ENCODE measurements around the gene HPSE2.
"Not testable (repeated sequence)": the region's sequence is repeated elsewhere in the genome, so short reads cannot be mapped to it uniquely, and the experiment has no call there.

Gene HPSE2

GRCh38 chr10:98610301-98610700 lies 625.4 kb downstream of the HPSE2 start:
- no peak for DNase-seq

- DNase-seq = no peak
Observed at GRCh38 chr10:98609265-98609664, 626.4 kb downstream of the HPSE2 start.

GRCh38 chr10:98608411-98608810 lies 627.2 kb downstream of the HPSE2 start:
- DNase-seq = no peak

GRCh38 chr10:98602224-98602623 lies 633.4 kb downstream of the HPSE2 start:
- no peak for DNase-seq

- DNase-seq = no peak
Observed at GRCh38 chr10:98599032-98599610, 636.5 kb downstream of the HPSE2 start.

- DNase-seq = no peak
Observed at GRCh38 chr10:98596404-98596803, 639.2 kb downstream of the HPSE2 start.

- no peak for DNase-seq
Observed at GRCh38 chr10:98589691-98590090, 646.0 kb downstream of the HPSE2 start.

- DNase-seq = no peak
Observed at GRCh38 chr10:98589007-98589406, 646.6 kb downstream of the HPSE2 start.

- DNase-seq = no peak
Observed at GRCh38 chr10:98587156-98587837, 648.4 kb downstream of the HPSE2 start.

- no peak for DNase-seq
Observed at GRCh38 chr10:98586096-98586495, 649.6 kb downstream of the HPSE2 start.

GRCh38 chr10:98582363-98582762 lies 653.3 kb downstream of the HPSE2 start:
- DNase-seq = no peak

GRCh38 chr10:98577578-98577977 lies 658.1 kb downstream of the HPSE2 start:
- DNase-seq = no peak

- no peak for DNase-seq
Observed at GRCh38 chr10:98577168-98577567, 658.5 kb downstream of the HPSE2 start.

GRCh38 chr10:98576096-98576495 lies 659.6 kb downstream of the HPSE2 start:
- DNase-seq = no peak

GRCh38 chr10:98572594-98572993 lies 663.1 kb downstream of the HPSE2 start:
- DNase-seq = no peak

- DNase-seq = no peak
Observed at GRCh38 chr10:98570834-98571233, 664.8 kb downstream of the HPSE2 start.

GRCh38 chr10:98569853-98570252 lies 665.8 kb downstream of the HPSE2 start:
- no peak for DNase-seq

GRCh38 chr10:98568551-98568950 lies 667.1 kb downstream of the HPSE2 start:
- DNase-seq = no peak

- no peak for DNase-seq
Observed at GRCh38 chr10:98567391-98568133, 668.1 kb downstream of the HPSE2 start.

GRCh38 chr10:98563811-98564210 lies 671.8 kb downstream of the HPSE2 start:
- no peak for DNase-seq

- DNase-seq = no peak
Observed at GRCh38 chr10:98560565-98560964, 675.1 kb downstream of the HPSE2 start.

GRCh38 chr10:98556061-98556460 lies 679.6 kb downstream of the HPSE2 start:
- no peak for DNase-seq

GRCh38 chr10:98555021-98555619 lies 680.5 kb downstream of the HPSE2 start:
- DNase-seq = no peak

- not testable (repeated sequence) for DNase-seq
Observed at GRCh38 chr10:98541561-98541960, 694.1 kb downstream of the HPSE2 start.

All from NCI-H82 (cell line).